Stimulated activated naive B cell treated with anti-CD40 and anti-IgM and Interleukin-4, amounts not matched to agents 10 μg/mL and 1 μg/mL and 100 μg/mL, for 72 hours (primary cell): ENCODE results near the gene NKAIN4.
A peak's percentile ranks its signal among the peaks of the same experiment; 100 is the strongest.

Experiments
- ATAC-seq, 2 donors: fragments of 150-1000 bp; cut with Tn5 transposase; replicated peaks; 2 replicates each; pipeline ENCODE4 v1.10.0; 2021; ENCODE audit warnings: moderate library complexity in 1 of 2
- DNase-seq: peaks from one replicate; pipeline ENCODE4 v3.0.0; 2021
- H3K27ac Mint-ChIP-seq: one replicate; pipeline ENCODE4 v1.8.0; 2022; ENCODE audit warnings: mild to moderate bottlenecking, mixed read lengths
- H3K27me3 Mint-ChIP-seq, 2 donors: one replicate each; pipeline ENCODE4 v1.8.0; 2022; ENCODE audit warnings: mixed read lengths in 2 of 2
- H3K36me3 Mint-ChIP-seq, 2 donors: one replicate each; pipeline ENCODE4 v1.8.0; 2022; ENCODE audit warnings: mixed read lengths in 2 of 2, mild to moderate bottlenecking in 1 of 2
- H3K4me1 Mint-ChIP-seq, 2 donors: one replicate each; pipeline ENCODE4 v1.8.0; 2022; ENCODE audit warnings: mixed read lengths in 2 of 2, mild to moderate bottlenecking in 1 of 2
- H3K4me3 Mint-ChIP-seq, 2 donors: one replicate each; pipeline ENCODE4 v1.8.0; 2022; ENCODE audit warnings: mild to moderate bottlenecking in 2 of 2, mixed read lengths in 2 of 2, moderate library complexity in 1 of 2
- H3K9me3 Mint-ChIP-seq, 2 donors: one replicate each; pipeline ENCODE4 v1.8.0; 2022; ENCODE audit warnings: mixed read lengths in 2 of 2, mild to moderate bottlenecking in 1 of 2

Gene NKAIN4

DNA sequence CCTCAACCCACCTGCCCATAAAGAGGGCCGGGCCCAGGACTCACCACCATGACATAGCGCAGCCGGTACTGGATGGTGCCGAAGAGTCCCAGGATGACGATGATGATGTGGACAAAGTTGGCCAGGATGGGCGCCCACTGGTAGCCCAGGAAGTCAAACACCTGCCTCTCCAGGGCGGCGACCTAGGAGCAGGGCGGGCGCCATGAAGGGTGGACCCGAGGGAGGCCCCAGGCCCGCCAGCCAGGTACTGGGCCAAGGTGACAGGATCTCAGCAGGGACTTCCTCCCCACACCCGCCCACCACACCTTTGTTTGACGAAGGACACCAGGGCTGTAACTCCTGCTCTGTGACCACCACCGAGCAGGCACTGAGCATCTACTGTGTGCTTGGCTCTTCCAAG is 4.4 kb downstream of the NKAIN4 start:
- no peak overlapping the region for H3K4me3 Mint-ChIP-seq
- no peak for ATAC-seq
- no peak overlapping the region for H3K27ac Mint-ChIP-seq
- peaks cover 60 to 87% of the 10 kb centered on the region in 2 donors for H3K27me3 Mint-ChIP-seq
- H3K9me3 Mint-ChIP-seq: no peaks in the 10 kb centered on the region
- no peak for DNase-seq
- no peaks in the 10 kb centered on the region for H3K36me3 Mint-ChIP-seq
- H3K4me1 Mint-ChIP-seq: peaks cover 18 to 30% of the 10 kb centered on the region in 2 donors

DNA sequence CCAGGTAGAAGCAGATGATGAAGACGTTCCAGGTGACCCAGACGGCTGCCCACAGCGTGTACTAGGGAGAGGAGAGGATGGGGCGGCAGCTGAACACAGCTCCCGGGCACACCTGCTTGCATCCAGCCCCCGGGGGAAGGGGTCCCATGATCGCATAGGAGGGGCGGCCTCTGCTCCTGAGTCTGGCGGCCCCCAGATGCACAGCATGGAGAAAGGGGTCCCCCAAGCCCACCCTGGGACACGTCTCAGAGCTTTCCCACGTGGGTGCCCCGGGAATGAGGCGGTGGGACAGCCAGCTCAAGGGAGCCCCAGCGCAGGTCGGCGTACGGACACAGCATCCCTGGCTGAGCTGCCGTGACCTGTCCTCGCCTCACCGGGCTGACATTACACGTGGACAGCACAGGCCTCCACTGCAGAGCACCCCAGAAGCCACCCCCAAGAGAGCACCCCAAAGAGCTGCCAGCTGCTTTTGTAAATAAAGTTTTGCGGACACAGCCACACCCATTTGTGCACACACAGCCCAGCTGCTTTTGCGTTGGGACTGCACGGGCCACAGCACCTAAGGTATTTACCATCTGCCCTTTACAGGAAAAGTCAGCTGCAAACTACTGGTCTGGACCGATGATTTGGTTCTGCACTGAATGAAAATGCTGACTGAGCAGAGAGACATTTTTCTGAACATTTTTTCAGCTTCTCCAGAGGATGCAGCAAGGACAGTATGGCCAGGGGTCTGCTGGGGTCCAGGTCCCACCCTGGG is 5.2 kb downstream of the NKAIN4 start:
- ATAC-seq (no peak), DNase-seq (no peak)
- no peak overlapping the region for H3K4me3 Mint-ChIP-seq
- no peaks in the 10 kb centered on the region for H3K36me3 Mint-ChIP-seq
- peaks cover 62 to 91% of the 10 kb centered on the region in 2 donors for H3K27me3 Mint-ChIP-seq
- H3K4me1 Mint-ChIP-seq: peaks cover 16 to 30% of the 10 kb centered on the region in 2 donors
- no peaks in the 10 kb centered on the region for H3K9me3 Mint-ChIP-seq
- no peak overlapping the region for H3K27ac Mint-ChIP-seq

DNA sequence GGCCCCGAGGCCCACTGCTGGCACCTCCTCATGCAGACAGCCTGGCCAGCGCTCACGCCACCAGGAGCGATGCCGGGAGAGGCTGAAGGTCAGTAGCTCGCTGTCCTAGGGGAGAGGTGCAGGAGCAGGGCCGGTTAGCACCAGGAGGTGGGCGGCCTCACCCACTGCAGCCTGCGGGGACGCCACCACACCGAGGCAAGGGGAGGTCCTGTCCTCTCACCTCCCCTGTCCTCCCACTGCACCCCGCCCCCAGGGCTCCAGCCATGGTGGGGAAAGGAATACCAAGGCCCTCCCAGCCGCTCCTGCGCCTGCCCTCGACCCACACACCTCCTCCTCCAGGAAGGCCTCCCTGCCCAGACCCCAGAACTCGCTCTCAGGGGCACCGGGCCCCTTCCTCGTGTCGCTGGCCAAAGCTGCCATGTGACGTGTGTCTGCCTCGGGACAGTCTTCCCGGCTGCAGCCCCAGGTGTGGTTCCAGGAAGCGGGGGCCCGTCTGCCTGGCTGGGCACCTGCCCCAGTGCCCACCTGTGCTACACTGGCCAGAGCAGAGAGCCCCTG is 6.5 kb downstream of the NKAIN4 start:
- no peaks in the 10 kb centered on the region for H3K9me3 Mint-ChIP-seq
- H3K4me1 Mint-ChIP-seq: peaks cover 11 to 19% of the 10 kb centered on the region in 2 donors
- H3K27ac Mint-ChIP-seq: no peak overlapping the region
- H3K27me3 Mint-ChIP-seq: peaks cover 62 to 88% of the 10 kb centered on the region in 2 donors
- ATAC-seq (no peak), DNase-seq (no peak)
- no peaks in the 10 kb centered on the region for H3K36me3 Mint-ChIP-seq
- no peak overlapping the region for H3K4me3 Mint-ChIP-seq

DNA sequence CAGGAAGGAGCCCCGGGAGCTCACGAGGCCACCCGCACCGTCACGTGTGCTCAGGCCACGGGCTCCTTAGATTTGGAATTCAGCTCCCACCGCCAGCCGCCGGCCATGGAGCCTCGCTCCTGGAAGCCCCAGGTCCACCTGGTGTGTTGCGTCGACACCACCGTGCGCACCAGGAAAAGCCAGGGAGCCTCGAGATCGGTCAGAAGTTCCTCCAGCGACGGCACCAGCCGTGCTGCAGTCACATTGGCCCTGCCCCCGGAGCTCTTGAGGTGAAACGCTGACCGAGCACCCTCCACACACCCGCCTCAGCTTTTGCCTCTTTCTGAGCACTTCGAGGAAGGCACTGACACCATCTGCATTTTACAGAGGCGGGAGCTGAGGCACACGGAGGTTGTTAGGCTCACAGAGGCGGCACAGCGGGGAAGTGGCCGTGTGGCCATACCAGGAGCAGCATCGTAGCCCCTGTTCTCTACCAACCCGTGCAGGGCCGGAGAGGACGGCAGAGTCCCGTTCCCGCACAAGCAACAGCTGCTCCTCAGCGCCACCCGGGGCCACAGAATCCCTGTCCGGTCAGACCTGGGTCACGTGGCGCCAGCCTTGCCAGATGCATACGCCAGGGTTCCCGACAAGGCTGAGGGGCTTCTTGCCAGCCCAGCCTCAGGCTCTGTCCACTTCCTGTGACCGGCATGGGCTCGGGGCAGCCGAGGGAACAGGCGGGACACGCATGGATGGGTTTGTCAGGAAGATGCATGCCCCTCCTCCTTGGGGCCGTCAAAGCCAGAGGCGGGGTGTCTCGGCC is 7.6 kb downstream of the NKAIN4 start:
- Mint-ChIP-seq H3K27ac (no peak overlapping the region), H3K27me3 (peaks cover 56 to 84% of the 10 kb centered on the region in 2 donors), H3K36me3 (no peaks in the 10 kb centered on the region), H3K4me1 (peaks cover 9 to 16% of the 10 kb centered on the region in 2 donors), H3K9me3 (no peaks in the 10 kb centered on the region), H3K4me3 (no peak overlapping the region)
- DNase-seq (no peak), ATAC-seq (peak; percentile 18 to 34)

DNA sequence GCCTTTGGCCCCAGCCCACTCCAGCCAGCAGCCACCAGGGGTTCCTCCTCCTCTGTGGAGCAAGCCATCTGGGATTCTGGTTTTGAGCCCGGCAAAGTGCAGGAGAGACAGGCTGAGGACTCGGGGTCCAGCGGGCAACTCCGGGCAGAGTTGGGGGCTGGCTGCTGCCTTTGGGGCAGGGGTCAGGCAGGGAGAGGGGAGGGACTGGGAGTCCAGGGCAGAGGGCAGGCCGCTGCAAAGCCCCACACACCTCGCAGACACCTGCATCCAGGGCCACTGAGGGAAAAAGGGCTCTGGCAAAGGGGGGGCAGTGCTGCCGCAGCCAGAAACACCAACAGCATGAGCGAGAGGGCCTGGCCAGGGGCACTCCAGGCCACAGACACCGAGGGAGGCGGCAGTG is 9.8 kb downstream of the NKAIN4 start:
- H3K9me3 Mint-ChIP-seq: no peaks in the 10 kb centered on the region
- H3K36me3 Mint-ChIP-seq: no peaks in the 10 kb centered on the region
- H3K4me3 Mint-ChIP-seq: no peak overlapping the region
- H3K27me3 Mint-ChIP-seq: peaks cover 45 to 63% of the 10 kb centered on the region in 2 donors
- ATAC-seq (no peak), DNase-seq (no peak)
- peak overlapping the region; percentile 47 for H3K27ac Mint-ChIP-seq
- peaks cover 5 to 7% of the 10 kb centered on the region in 2 donors for H3K4me1 Mint-ChIP-seq

DNA sequence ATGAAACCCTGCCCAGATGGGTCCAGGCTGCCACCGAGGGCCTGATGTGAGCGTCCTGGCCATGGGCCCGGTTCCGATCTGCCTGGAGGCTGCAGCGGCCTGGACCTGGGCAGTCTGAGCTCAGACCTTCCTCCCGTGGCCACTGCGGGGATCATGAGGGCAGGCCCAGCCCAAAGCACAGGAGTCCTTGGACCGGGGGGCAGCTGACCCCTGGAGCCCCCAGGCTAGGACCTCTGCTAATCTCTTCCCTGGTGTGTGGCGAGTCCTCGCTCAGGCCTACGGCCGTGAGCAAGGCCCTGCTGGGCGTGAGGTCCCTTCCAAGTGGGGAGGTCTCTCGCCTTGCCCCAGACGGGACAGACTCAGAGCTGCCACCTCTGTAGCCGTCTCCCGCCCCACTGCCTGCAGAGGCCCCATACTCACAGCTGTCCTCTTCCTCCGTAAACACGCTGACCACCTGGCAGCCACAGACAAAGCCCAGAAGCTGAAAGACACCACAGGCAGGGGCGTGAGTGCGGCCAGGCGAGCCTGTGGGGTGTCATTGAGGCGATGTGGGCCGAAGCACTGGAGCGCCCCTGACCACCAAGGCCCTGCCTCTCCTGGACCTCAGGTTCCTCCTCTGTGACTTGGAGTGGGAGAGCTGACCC is 10.5 kb downstream of the NKAIN4 start:
- no peak for DNase-seq
- H3K9me3 Mint-ChIP-seq: no peaks in the 10 kb centered on the region
- no peak overlapping the region for H3K4me3 Mint-ChIP-seq
- H3K27me3 Mint-ChIP-seq: peaks cover 37 to 55% of the 10 kb centered on the region in 2 donors
- no peak for ATAC-seq
- H3K36me3 Mint-ChIP-seq: no peaks in the 10 kb centered on the region
- peaks cover 0 to 3% of the 10 kb centered on the region in 2 donors for H3K4me1 Mint-ChIP-seq
- H3K27ac Mint-ChIP-seq: no peak overlapping the region

DNA sequence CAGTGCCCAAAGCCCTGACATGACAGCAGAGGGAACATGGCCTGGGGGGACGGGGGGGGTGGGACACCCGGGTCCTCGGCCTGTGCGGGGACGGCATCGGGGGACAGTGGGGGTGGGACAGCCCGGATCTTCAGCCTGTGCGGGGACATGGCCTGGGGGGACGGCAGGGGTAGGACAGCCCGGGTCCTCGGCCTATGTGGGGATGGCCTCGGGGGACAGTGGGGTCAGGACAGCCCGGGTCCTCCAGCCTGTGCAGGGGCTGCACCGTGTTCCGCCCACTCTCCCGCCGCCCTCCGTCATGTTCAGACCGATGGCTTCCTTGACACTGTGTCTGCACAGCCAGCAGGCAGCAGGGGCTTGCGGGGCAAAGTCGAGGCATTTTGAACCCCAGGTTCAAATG is 11.5 kb downstream of the NKAIN4 start:
- DNase-seq (no peak), ATAC-seq (no peak)
- Mint-ChIP-seq H3K4me1 (no peaks in the 10 kb centered on the region), H3K27me3 (peaks cover 27 to 46% of the 10 kb centered on the region in 2 donors), H3K36me3 (no peaks in the 10 kb centered on the region), H3K27ac (no peak overlapping the region), H3K4me3 (no peak overlapping the region), H3K9me3 (no peaks in the 10 kb centered on the region)

DNA sequence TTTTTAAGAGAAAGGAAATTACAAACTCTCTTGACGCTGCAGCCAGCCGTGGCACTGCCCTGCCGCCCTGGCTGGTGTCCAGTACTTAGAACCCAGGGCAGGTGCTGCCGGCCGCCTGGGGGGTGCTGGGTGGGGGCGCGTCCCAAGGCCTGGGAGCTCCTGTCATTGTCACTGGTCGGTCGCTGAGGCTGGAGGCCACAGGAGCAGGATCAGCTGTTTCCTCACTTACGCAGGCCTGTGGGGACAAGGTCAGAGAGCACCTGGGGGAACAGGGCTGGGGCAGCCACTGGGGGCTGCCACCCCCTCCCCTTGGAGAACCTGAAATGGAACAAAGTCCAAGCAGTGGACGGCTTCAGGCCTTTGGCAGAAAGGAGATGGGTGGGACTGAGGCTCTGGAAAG is 13.0 kb downstream of the NKAIN4 start:
- peaks cover 24 to 33% of the 10 kb centered on the region in 2 donors for H3K27me3 Mint-ChIP-seq
- H3K4me3 Mint-ChIP-seq: no peak overlapping the region
- H3K27ac Mint-ChIP-seq: no peak overlapping the region
- no peak for DNase-seq
- no peaks in the 10 kb centered on the region for H3K4me1 Mint-ChIP-seq
- H3K36me3 Mint-ChIP-seq: no peaks in the 10 kb centered on the region
- no peaks in the 10 kb centered on the region for H3K9me3 Mint-ChIP-seq
- ATAC-seq: no peak

DNA sequence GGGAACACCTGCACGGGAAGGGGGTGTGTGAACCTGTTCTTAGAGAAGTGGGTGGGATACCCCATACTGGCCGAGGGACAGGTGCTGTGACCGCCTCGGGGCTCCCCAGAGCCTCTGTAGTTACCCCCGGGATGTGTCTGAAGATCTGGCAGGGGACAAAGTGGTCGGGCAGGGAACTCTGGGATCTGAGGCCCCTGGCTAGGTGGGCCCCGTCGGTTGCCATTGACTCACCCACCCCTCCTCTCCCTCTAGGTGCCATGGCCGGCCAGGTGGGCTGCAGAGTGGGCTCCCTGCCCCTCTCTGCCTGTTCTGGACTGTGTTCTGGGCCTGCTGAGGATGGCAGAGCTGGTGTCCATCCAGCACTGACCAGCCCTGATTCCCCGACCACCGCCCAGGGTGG is 14.3 kb downstream of the NKAIN4 start:
- H3K27me3 Mint-ChIP-seq: peaks cover 15 to 20% of the 10 kb centered on the region in 2 donors
- H3K4me1 Mint-ChIP-seq: peaks cover 0 to 6% of the 10 kb centered on the region in 2 donors
- no peak for ATAC-seq
- DNase-seq: no peak
- H3K36me3 Mint-ChIP-seq: no peaks in the 10 kb centered on the region
- H3K9me3 Mint-ChIP-seq: no peaks in the 10 kb centered on the region
- H3K4me3 Mint-ChIP-seq: no peak overlapping the region
- H3K27ac Mint-ChIP-seq: no peak overlapping the region

DNA sequence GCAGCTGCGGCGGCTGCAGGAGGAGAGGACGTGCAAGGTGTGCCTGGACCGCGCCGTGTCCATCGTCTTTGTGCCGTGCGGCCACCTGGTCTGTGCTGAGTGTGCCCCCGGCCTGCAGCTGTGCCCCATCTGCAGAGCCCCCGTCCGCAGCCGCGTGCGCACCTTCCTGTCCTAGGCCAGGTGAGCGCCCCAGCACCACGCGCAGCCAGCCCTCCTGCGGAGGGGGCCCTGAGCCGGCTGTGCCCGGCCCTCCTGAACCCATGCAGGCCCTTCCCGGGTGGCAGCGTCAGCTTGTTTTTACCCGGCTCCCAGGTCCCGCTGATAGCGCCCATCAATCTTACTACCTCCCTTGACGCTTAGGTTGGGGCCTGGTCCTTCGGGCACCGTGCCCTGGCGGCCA is 14.8 kb downstream of the NKAIN4 start:
- H3K27me3 Mint-ChIP-seq: peaks cover 14 to 19% of the 10 kb centered on the region in 2 donors
- no peak for DNase-seq
- H3K36me3 Mint-ChIP-seq: no peaks in the 10 kb centered on the region
- no peak for ATAC-seq
- no peak overlapping the region for H3K4me3 Mint-ChIP-seq
- no peak overlapping the region for H3K27ac Mint-ChIP-seq
- H3K4me1 Mint-ChIP-seq: peaks cover 3 to 12% of the 10 kb centered on the region in 2 donors
- H3K9me3 Mint-ChIP-seq: no peaks in the 10 kb centered on the region

DNA sequence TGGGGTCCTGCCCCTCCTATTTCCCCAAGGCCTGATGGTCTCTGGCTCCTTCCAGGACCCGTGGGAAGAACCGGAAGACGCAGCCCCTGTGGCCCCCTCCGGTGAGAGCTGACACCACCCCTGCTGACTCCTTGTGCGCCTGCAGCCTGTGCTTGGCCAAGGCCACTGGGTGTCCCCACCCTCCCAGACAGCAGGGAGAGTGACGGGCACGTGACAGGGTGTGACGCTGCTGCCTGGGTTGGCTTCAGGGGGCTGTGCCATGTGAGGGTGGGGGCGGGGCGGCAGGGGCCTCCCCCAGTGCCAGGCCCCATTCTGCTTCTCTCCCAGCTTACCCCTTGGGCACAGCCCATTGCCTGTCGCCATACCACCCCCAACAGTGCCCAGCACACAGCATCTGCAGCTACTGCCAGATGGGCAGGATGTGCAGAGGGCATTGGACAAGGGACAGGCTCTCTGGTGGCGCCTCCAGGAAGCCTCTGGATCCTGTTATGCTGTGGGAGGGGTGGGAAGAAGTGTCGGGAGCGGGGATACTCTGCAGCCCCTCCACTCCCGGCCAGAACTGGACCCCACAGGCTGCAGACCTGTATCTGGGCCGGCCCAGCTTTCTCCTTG is 15.6 kb downstream of the NKAIN4 start:
- peak in 1 of 2 donors; percentile 47 for ATAC-seq
- Mint-ChIP-seq H3K9me3 (no peaks in the 10 kb centered on the region), H3K27ac (no peak overlapping the region), H3K4me1 (peaks cover 3 to 12% of the 10 kb centered on the region in 2 donors), H3K36me3 (no peaks in the 10 kb centered on the region), H3K4me3 (no peak overlapping the region), H3K27me3 (peaks cover 11 to 17% of the 10 kb centered on the region in 2 donors)
- DNase-seq: no peak

DNA sequence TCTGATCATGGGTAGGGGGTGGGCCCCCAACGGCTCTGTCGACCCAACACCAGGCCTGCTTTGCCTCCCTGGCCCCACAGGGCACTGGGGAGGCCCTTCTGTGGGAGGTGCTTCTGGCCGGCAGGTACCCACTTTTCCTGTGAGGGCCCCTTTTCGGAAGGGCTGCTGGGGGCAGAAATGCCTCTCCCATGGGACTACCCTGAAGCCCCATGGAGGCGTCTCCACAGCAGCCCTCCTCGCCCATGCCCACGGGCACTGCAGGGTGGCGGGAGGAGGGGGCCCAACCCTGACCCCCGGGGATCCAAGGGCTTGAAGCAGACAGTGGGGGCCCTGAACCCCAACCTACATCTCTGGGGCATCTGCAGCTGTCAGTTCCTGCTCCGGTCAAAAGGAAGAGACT is 16.2 kb downstream of the NKAIN4 start:
- peaks cover 3 to 12% of the 10 kb centered on the region in 2 donors for H3K4me1 Mint-ChIP-seq
- H3K27ac Mint-ChIP-seq: no peak overlapping the region
- H3K36me3 Mint-ChIP-seq: no peaks in the 10 kb centered on the region
- ATAC-seq (no peak), DNase-seq (no peak)
- peaks cover 15 to 16% of the 10 kb centered on the region in 2 donors for H3K27me3 Mint-ChIP-seq
- no peak overlapping the region for H3K4me3 Mint-ChIP-seq
- H3K9me3 Mint-ChIP-seq: no peaks in the 10 kb centered on the region

DNA sequence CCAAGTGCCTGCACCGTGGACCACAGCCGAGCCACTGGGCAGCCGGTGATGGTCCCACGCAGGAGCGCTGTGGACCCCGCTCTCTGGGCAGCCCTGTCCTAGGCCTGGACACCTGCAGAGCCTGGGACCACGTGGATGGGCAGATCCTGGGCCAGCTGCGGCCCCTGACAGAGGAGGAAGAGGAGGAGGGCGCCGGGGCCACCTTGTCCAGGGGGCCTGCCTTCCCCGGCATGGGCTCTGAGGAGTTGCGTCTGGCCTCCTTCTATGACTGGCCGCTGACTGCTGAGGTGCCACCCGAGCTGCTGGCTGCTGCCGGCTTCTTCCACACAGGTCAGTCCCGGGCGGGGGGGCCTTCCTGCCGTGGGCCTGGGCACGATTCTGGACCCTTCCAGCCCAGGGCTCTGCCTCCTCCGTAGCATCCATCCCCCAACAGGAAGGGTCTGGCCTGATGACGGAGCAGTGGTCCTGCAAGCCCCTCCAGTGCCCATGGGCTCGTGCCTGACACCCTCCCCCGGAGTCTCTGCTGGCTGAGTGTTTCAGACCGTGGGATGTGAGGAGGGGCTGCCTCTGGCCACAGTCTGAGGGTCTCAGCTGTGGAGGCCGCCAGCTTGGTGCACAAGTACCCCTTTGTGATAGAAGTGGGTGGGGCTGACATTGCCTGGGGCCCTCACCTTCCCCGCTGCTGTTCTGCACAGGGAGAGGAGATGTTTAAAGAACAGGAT is 18.0 kb downstream of the NKAIN4 start:
- Mint-ChIP-seq H3K27me3 (peaks cover 28 to 29% of the 10 kb centered on the region in 2 donors), H3K27ac (no peak overlapping the region), H3K4me3 (no peak overlapping the region), H3K4me1 (peaks cover 3 to 12% of the 10 kb centered on the region in 2 donors), H3K9me3 (no peaks in the 10 kb centered on the region), H3K36me3 (no peaks in the 10 kb centered on the region)
- DNase-seq: no peak
- no peak for ATAC-seq
